Activated B cell treated with CpG ODN at 0.5 μM for 24 hours (primary cell): Measurements from ENCODE around the gene PRAMEF8. TPM values are rescaled to one million over a fixed set of nuclear protein-coding genes. Genes with fewer than 3 reads are reported as not detected.
"Not testable (repeated sequence)": the region's sequence is repeated elsewhere in the genome, so short reads cannot be mapped to it uniquely, and the experiment has no call there.

ENCODE experiments used
- ATAC-seq: fragments of 200-7000 bp; cut with Tn5 transposase; one replicate; pipeline ENCODE4 v1.10.0; 2021; ENCODE audit warnings: low read depth, mild to moderate bottlenecking, moderate library complexity
- CTCF ChIA-PET: fragments of 350-600 bp; sonication (Branson Sonifier 250); formaldehyde crosslinking; loops from one replicate; lab custom pipeline; 2021; ENCODE audit warnings: antibody characterized with exemption; lab: Charles Lee
- POLR2A ChIA-PET: fragments of 350-600 bp; sonication (Branson Sonifier 250); formaldehyde crosslinking; loops from one replicate; lab custom pipeline; 2021; ENCODE audit warnings: antibody characterized with exemption; lab: Charles Lee
- DNase-seq: peaks from one replicate; pipeline ENCODE4 v3.0.0; 2022
- H3K27ac Mint-ChIP-seq: one replicate; pipeline ENCODE4 v1.8.0; 2020; ENCODE audit warnings: mixed read lengths
- H3K27me3 Mint-ChIP-seq: one replicate; pipeline ENCODE4 v1.8.0; 2021; ENCODE audit warnings: mixed read lengths
- H3K36me3 Mint-ChIP-seq: one replicate; pipeline ENCODE4 v1.8.0; 2021; ENCODE audit warnings: low read depth, mixed read lengths
- H3K4me1 Mint-ChIP-seq: one replicate; pipeline ENCODE4 v1.8.0; 2021; ENCODE audit warnings: mixed read lengths
- H3K4me3 Mint-ChIP-seq: one replicate; pipeline ENCODE4 v1.8.0; 2020; ENCODE audit warnings: mild to moderate bottlenecking, mixed read lengths
- H3K9me3 Mint-ChIP-seq: one replicate; pipeline ENCODE4 v1.8.0; 2020; ENCODE audit warnings: mixed read lengths
- intact Hi-C: fragments of 100-400 bp; cut with micrococcal nuclease; formaldehyde crosslinking; loops from one replicate; pipeline ENCODE4 v1.15.1; 2024
- total RNA-seq: library from RNA; stranded (reverse); gene quantifications from 2 replicates; pipeline ENCODE4 v1.2.3, GENCODE V29; 2022

PRAMEF8 gene
- not detected in 2 replicates for total RNA-seq

- H3K4me1 Mint-ChIP-seq, DNase-seq, POLR2A ChIA-PET, ATAC-seq, H3K36me3 Mint-ChIP-seq, CTCF ChIA-PET, H3K9me3 Mint-ChIP-seq, H3K27me3 Mint-ChIP-seq, intact Hi-C loops, H3K27ac Mint-ChIP-seq, H3K4me3 Mint-ChIP-seq: not testable (repeated sequence)
Observed at GRCh38 chr1:13285037-13285436, at the start of gene PRAMEF8. Gene PRAMEF8 (minus strand): TSS chr1:13285137. CDS start chr1:13284091, 1,046 bp downstream.

GRCh38 chr1:13315281-13315680, 30.3 kb upstream of the PRAMEF8 start, which contains the start of gene PRAMEF15:
Gene PRAMEF15 (plus strand): TSS chr1:13315581. CDS start chr1:13318408, 2,827 bp downstream.
- H3K27ac Mint-ChIP-seq, ATAC-seq, CTCF ChIA-PET, H3K27me3 Mint-ChIP-seq, H3K9me3 Mint-ChIP-seq, H3K4me3 Mint-ChIP-seq, POLR2A ChIA-PET, intact Hi-C loops, H3K4me1 Mint-ChIP-seq, DNase-seq, H3K36me3 Mint-ChIP-seq: not testable (repeated sequence)

- H3K27ac Mint-ChIP-seq, H3K27me3 Mint-ChIP-seq, H3K36me3 Mint-ChIP-seq, intact Hi-C loops, H3K9me3 Mint-ChIP-seq, H3K4me1 Mint-ChIP-seq, H3K4me3 Mint-ChIP-seq, DNase-seq, ATAC-seq, POLR2A ChIA-PET, CTCF ChIA-PET: not testable (repeated sequence)
Observed at GRCh38 chr1:13303239-13303638, 18.3 kb upstream of the PRAMEF8 start, which contains the start of gene PRAMEF33. Gene PRAMEF33 (plus strand): TSS chr1:13303539. CDS start chr1:13305955, 2,416 bp downstream.

GRCh38 chr1:13302197-13302596, 17.3 kb upstream of the PRAMEF8 start:
- H3K4me3 Mint-ChIP-seq, ATAC-seq, H3K9me3 Mint-ChIP-seq, H3K4me1 Mint-ChIP-seq, H3K27me3 Mint-ChIP-seq, H3K36me3 Mint-ChIP-seq, H3K27ac Mint-ChIP-seq, intact Hi-C loops, DNase-seq, CTCF ChIA-PET, POLR2A ChIA-PET: not testable (repeated sequence)

GRCh38 chr1:13298699-13299098, 13.8 kb upstream of the PRAMEF8 start:
- H3K36me3 Mint-ChIP-seq, intact Hi-C loops, H3K9me3 Mint-ChIP-seq: not testable (repeated sequence)

GRCh38 chr1:13297216-13297931, 12.4 kb upstream of the PRAMEF8 start:
- H3K27me3 Mint-ChIP-seq, CTCF ChIA-PET, H3K4me1 Mint-ChIP-seq, H3K9me3 Mint-ChIP-seq, POLR2A ChIA-PET, H3K27ac Mint-ChIP-seq, H3K36me3 Mint-ChIP-seq, H3K4me3 Mint-ChIP-seq, DNase-seq, intact Hi-C loops, ATAC-seq: not testable (repeated sequence)

More at GRCh38 chr1:13298699-13299098, 13.8 kb upstream of the PRAMEF8 start:
- POLR2A ChIA-PET, ATAC-seq, H3K4me3 Mint-ChIP-seq, CTCF ChIA-PET, H3K4me1 Mint-ChIP-seq, DNase-seq, H3K27me3 Mint-ChIP-seq, H3K27ac Mint-ChIP-seq: not testable (repeated sequence)

GRCh38 chr1:13289030-13289429, 4.1 kb upstream of the PRAMEF8 start:
- H3K4me1 Mint-ChIP-seq, intact Hi-C loops, H3K4me3 Mint-ChIP-seq, CTCF ChIA-PET, H3K27ac Mint-ChIP-seq, ATAC-seq, H3K27me3 Mint-ChIP-seq, POLR2A ChIA-PET, H3K9me3 Mint-ChIP-seq, H3K36me3 Mint-ChIP-seq, DNase-seq: not testable (repeated sequence)

GRCh38 chr1:13279617-13280016, 5.3 kb downstream of the PRAMEF8 start:
- H3K27ac Mint-ChIP-seq, H3K4me1 Mint-ChIP-seq, POLR2A ChIA-PET, CTCF ChIA-PET, H3K36me3 Mint-ChIP-seq, H3K4me3 Mint-ChIP-seq, intact Hi-C loops, H3K9me3 Mint-ChIP-seq, ATAC-seq, H3K27me3 Mint-ChIP-seq, DNase-seq: not testable (repeated sequence)

- H3K4me3 Mint-ChIP-seq, intact Hi-C loops, CTCF ChIA-PET, H3K27me3 Mint-ChIP-seq, H3K4me1 Mint-ChIP-seq, DNase-seq, POLR2A ChIA-PET, H3K27ac Mint-ChIP-seq, H3K9me3 Mint-ChIP-seq, ATAC-seq, H3K36me3 Mint-ChIP-seq: not testable (repeated sequence)
Observed at GRCh38 chr1:13277016-13277415, 7.9 kb downstream of the PRAMEF8 start.

GRCh38 chr1:13265124-13265523, 19.8 kb downstream of the PRAMEF8 start:
- intact Hi-C loops, ATAC-seq, DNase-seq, H3K4me1 Mint-ChIP-seq, H3K27ac Mint-ChIP-seq, POLR2A ChIA-PET, H3K27me3 Mint-ChIP-seq, CTCF ChIA-PET, H3K9me3 Mint-ChIP-seq, H3K36me3 Mint-ChIP-seq, H3K4me3 Mint-ChIP-seq: not testable (repeated sequence)

GRCh38 chr1:13253898-13254297, 31.0 kb downstream of the PRAMEF8 start, which contains the start of gene PRAMEF5:
Gene PRAMEF5 (plus strand): TSS chr1:13254198. CDS start chr1:13259269, 5,071 bp downstream.
- POLR2A ChIA-PET, H3K36me3 Mint-ChIP-seq, CTCF ChIA-PET, DNase-seq, H3K4me1 Mint-ChIP-seq, H3K27me3 Mint-ChIP-seq, H3K4me3 Mint-ChIP-seq, H3K27ac Mint-ChIP-seq, intact Hi-C loops, ATAC-seq, H3K9me3 Mint-ChIP-seq: not testable (repeated sequence)

GRCh38 chr1:13247122-13247521, 37.8 kb downstream of the PRAMEF8 start:
- intact Hi-C loops, H3K4me1 Mint-ChIP-seq, ATAC-seq, CTCF ChIA-PET, H3K4me3 Mint-ChIP-seq, DNase-seq, H3K27me3 Mint-ChIP-seq, POLR2A ChIA-PET, H3K36me3 Mint-ChIP-seq, H3K9me3 Mint-ChIP-seq, H3K27ac Mint-ChIP-seq: not testable (repeated sequence)
